Measurements from ENCODE around the gene PGM2L1.

DNA sequence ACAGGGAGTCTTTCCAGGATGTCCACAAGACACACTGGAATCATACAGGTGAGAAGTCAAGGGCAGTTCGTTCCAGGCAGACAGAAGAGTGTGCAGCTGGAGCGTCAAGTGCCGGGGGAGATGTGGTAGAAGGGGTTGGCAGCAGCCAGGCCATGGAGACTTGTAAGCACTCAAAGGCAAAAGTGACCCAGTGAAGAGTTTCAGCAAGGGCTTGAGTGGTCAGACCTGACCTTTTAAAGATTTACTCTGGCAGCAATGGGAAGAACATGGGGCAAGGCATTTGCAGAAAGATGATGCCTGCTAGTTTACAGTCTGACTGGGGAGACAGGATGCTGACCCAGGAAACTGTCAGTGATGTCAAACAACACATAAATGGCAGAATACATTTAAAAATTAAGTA, 115.8 kb downstream of the PGM2L1 start:
- TF ChIP-seq POLR2A (IDR thresholded peaks at IDR 0.05; ENCODE audit: low read length) (no peak), GATA1 (IDR thresholded peaks at IDR 0.05; ENCODE audit: low read depth, low read length) (no peak)

All from erythroblast (primary cell).